Frontal cortex (tissue), 4 donors: ENCODE measurements around the gene BACE1-AS. TPM values are rescaled to one million over a fixed set of nuclear protein-coding genes. Genes with fewer than 3 reads are reported as not detected.
"Not testable (repeated sequence)": the region's sequence is repeated elsewhere in the genome, so short reads cannot be mapped to it uniquely, and the experiment has no call there.

Source experiments
- DNase-seq, 2 donors: peaks; one replicate each; pipeline ENCODE4 v3.0.0; 2012; ENCODE audit warnings: low spot score in 2 of 2
- FAIRE-seq: peaks from 2 replicates; lab custom pipeline; 2012; peaks lifted over from hg19 to GRCh38; lab: Jason Lieb, UNC
- total RNA-seq: library from RNA; depleted of rRNA; stranded (reverse); fragments of >200 nt; gene quantifications from one replicate; pipeline ENCODE4 v1.2.3, GENCODE V29; 2014
- donor health status: control.
- donor health status: control.
- donor health status: control.

BACE1-AS gene
- total RNA-seq = 3.7 TPM

DNA sequence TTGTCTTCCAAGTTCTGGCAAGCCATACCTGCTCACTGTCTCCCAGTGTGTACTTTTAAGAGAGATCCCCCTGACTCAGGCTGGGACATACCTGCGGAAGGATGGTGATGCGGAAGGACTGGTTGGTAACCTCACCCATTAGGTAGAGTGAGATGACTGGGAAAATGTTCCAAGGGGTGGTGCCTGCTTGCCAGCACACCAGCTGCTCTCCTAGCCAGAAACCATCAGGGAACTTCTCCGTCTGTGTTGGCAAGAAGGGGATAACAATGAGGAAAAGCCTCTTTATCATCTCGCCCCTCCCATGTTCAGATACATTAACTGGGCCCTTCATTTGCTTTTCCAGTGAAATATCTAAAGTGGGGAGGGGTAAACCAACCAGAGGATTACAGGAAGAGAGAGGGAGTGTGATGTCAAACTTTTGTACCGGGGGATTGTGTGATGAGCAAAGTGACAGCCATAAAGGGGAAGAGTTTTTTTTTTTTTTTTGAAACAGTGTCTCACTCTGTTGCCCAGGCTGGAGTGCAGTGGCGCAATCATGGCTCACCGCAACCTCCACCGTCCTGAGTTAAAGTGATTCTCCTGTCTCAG is at the start of gene BACE1-AS:
Gene BACE1-AS (plus strand): TSS at position 538 of the 588 bp plus-strand sequence.
- no peak for DNase-seq
- FAIRE-seq = no peak

DNA sequence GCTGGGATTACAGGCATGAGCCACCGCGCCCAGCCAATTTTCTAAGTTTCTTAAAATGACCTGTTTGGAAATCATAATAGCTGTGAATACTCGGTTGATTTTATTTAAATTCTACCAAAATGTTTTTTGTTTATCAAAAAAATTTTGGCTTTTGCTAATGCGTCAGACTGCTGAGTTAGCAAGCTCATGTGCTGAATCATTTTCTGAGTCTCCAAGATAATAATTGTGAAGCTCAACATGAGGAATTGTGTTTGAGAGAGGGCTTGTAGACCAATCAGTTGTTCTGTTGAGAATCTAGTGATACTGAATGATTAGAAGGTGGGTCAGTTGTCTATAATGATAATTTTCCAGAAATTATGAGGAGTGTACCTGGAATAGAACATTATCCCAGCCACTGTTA is 42.8 kb upstream of the BACE1-AS start:
- FAIRE-seq (no peak), DNase-seq (no peak)

DNA sequence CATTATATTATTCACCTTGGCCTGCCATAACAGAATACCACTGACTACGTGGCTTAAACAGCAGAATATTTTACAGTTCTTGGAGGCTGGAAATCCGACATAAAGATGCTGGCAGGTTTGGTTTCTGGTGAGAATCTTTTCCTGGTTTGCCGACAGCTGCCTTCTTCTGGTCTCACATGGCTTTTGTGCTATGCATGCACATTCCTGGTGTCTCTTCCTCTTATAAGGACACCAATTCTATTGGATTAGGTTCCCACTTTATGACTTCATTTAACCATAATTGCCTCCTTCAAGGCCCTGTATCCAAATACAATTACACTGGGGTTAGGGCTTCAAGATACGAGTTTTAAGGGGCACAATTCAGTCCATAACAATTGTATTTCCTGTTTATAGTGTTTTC is 41.6 kb upstream of the BACE1-AS start:
- FAIRE-seq = no peak
- no peak for DNase-seq

DNA sequence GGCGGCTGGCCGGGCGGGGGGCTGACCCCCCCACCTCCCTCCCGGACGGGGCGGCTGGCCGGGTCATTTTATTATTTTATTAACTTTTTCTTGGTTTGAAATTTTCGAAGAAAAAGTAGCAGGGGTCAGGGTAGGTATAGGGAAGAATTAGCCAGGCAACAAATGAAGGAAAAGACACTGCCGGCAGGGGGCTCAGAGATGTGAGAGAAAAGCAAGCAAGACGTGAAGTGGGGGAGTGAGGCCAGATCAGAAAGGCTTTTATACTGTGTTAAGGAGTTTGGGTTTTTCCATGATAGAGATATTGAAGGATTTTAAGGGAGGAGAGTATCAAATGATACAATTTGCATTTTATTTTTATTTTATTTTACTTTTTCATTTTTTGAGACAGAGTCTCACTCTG is 39.6 kb upstream of the BACE1-AS start:
- FAIRE-seq (no peak), DNase-seq (no peak)

DNA sequence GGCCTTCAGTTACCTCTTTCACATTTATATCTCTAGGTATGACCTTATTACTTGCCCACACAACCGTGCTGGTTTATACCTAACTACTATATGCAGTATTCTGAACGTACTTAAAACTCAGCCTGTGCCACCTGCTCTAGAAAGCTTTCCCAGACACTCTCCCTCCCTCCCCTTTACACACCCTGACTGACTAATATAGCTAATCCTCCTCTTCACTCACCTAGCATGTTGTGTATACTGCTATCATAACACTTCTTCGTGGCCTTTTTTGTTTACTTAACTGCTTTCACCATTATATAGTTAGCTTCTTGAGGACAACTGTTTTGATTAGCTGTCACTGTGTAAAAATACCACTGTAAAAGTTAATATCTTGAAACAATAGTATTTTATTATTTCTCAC is 35.2 kb upstream of the BACE1-AS start:
- FAIRE-seq (no peak), DNase-seq (no peak)

DNA sequence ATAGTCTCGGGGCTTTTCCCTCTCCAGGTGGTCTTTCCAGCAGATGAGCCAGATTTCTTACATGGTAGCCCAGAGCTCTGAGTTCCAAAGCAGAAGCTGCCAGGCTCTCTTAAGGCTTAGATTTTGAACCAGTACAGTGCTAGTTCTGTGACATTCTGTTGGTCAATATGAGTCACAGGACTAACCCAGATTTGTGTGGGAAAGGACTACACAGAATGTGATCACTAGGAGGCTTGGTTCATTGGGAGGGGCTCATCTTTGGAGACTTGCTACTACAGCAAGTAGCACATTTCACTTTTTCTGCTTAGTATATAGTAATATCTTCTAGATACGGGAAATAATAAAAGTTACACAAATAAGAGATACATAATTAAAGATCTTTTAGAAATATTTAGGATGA is 34.6 kb upstream of the BACE1-AS start:
- FAIRE-seq = no peak
- DNase-seq = no peak

DNA sequence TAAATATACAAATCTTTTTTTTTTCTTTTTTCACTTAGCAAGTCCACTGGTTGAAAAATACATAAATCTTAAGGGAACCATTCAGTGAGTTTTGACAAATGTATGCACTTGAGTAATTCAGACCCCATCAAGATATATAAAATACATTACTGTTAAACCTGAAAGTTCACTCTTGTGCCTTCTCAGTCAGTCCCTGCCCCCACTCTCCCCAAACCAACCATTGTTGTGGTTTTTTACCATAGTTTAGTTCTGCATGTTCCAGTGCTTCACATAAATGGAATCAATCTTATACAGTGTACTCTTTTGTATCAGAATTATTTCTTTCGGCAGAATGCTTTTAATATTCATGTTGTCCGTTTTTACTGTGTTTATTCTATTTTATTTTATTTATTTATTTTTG is 32.6 kb upstream of the BACE1-AS start:
- FAIRE-seq (no peak), DNase-seq (no peak)

DNA sequence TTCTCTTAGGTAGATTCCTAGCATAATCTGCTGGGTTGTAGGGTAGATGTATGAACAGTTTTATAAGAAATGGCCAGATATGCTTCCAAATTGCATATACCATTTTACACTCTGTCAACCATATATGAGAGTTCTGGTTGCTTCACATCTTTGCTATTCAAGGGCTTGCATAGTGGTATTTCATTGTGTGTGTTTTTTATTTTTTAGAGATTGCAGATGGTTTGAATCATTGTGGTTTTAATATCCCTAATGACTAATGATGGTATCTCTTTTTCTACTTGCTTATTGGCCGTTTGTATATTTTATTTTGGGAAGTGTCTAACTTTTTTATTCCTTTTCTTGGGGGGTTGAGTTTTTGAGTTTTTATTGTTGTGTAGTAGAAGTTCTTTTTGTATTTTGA is 31.7 kb upstream of the BACE1-AS start:
- DNase-seq = no peak
- FAIRE-seq = peak; percentile 31

DNA sequence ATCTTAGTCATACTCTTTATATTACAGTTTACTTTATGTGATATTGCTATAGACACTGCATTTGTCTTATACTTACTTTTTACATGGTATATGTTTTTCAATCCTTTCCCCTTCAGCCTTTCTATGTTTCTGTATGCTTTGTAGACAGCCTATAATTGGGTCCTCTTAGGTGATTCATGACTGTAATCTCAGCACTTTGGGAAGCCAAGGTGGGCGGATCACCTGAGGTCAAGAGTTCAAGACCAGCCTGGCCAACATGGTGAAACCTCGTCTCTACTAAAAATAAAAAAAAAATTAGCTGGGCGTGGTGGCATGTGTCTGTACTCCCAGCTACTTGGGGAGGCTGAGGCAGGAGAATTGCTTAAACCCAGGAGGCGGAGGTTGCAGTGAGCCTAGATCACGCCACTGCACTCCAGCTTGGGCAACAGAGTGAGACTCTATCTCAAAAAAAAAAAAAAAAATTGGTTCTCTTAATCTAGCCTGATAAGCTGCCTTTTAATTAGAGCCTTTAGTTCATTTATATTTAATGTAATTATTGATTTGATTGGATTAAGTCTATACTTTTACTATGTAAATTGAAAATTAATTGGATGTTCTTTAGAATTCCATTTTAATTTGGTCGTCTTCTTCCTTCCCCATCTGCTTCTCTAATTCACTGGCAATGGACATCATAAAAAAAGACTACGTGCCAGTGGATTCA is 26.4 kb upstream of the BACE1-AS start:
- FAIRE-seq, DNase-seq: not testable (repeated sequence)

DNA sequence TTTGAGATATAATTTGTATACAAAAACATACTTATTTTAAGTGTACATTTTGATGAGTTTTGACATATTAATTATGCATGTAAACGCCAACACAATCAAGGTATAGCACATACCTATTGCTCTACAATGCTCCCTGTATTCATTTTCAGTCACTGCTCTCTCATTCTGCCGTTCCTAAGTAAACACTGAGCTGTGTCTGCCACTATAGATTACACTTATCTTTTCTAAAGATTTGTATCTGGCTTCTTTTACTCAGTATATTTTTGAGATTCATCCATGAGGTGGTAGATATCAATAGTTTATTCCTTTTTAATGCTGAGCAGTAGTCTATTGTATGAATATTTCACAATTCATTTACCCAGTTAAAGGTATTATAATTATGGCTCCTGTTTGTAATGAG is 25.4 kb upstream of the BACE1-AS start:
- DNase-seq = no peak
- no peak for FAIRE-seq

DNA sequence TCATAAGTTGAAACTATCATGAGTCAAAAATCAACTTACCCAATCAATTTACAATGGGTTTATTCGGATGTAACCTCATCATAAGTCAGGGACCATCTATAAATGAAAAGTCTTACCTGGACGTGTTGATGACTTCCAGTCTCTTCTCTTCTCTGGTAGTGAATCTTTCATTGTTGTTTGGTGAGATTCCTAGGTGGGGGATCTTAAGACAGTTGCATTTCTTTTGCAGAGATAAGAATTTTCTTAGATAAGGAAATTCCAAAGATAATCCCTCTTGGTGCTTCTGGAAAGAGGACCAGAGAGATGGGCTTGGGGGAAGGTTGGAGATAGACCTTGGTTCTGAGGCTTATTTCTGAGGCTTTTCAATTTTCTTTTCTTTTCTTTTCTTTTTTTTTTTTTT is 21.3 kb upstream of the BACE1-AS start:
- DNase-seq = no peak
- FAIRE-seq = no peak

DNA sequence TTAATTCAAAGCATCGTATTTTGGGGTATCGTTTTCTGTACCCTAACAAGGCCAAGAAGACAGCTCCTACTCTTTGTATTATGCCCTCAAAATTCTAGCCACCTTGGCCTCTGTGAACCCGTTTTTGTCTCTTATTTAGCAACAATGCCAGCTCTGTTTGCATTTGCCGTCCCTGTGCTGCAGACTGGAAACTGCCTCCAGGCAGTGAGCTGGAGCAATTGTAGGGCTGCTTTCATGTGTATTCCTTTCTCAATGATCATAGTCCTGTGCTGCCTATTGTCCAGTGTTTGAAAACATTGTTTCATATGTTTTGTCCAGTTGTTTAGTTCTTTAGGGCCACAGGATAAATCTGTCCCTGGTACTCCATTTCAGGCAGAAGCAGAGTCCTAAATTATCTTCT is 19.9 kb upstream of the BACE1-AS start:
- FAIRE-seq = no peak

DNA sequence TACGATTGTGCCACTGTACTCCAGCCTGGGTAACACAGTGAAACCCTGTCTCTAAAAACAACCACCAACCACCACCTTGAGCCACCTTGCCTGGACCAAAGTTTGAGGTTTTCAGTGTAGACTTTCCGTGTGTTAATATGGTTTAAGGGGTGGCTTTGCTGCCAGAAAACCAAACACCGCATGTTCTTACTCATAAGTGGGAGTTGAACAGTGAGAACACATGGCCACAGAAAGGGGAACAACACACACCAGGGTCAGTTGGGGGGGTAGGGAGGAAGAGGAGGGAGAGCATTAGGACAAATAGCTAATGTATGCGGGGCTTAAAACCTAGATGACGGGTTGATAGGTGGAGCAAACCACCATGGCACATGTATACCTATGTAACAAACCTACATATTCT is 19.0 kb upstream of the BACE1-AS start:
- not testable (repeated sequence) for FAIRE-seq, DNase-seq

More for the DNA sequence above, 19.9 kb upstream of the BACE1-AS start:
- no peak for DNase-seq

DNA sequence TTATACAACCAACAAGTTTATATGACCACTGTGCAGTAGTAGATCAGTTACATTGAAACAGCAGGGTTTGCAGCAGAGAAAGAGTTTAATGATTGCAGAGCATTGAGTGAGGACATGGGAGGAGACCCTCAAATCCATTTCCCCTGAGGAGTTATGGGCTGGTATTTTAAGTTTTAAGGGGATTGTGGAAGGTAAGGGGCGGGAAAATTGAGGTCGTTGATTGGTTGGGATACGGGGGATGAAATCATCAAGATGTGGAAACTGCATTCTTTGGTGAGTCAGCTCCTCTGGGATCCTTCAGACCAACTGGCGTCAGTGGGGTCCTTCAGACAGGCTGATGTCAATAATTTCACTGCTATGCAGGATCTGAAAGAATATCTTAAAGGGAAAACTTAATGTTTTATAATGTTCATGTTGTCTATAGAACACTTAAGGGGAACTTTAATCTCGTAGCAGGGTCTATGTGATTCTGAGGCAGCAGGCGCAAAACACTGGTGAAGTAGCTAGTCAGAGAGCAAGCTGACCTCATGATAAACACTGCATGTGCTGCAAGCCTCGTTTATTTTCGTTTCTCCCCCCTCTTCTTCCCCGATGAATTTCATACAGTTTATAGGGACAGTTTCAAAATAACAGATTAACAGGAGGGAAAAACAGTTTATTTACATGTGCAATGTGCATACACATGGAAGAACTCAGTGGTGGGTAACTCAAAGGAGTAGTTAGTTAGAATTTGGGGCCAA is 17.4 kb upstream of the BACE1-AS start:
- FAIRE-seq = no peak
- no peak for DNase-seq

DNA sequence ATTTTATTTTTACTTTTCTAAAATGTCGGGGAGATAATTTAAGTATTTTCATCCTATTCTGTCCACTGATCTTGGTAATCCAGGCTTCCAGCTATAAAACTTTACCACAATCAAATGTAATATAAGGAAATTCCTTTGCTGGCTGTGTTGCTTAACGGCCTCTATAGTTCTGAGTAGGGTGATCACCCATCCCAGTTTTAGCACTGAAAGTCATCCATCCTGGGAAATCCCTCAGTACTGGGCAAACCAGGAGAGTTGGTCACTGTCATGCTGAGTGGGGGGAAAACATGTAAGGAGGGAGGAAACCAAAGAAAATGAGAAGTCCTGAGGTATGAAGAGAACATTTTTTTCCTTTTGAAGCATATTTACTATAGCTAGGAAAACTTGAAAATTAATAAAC is 12.8 kb upstream of the BACE1-AS start:
- FAIRE-seq = no peak

DNA sequence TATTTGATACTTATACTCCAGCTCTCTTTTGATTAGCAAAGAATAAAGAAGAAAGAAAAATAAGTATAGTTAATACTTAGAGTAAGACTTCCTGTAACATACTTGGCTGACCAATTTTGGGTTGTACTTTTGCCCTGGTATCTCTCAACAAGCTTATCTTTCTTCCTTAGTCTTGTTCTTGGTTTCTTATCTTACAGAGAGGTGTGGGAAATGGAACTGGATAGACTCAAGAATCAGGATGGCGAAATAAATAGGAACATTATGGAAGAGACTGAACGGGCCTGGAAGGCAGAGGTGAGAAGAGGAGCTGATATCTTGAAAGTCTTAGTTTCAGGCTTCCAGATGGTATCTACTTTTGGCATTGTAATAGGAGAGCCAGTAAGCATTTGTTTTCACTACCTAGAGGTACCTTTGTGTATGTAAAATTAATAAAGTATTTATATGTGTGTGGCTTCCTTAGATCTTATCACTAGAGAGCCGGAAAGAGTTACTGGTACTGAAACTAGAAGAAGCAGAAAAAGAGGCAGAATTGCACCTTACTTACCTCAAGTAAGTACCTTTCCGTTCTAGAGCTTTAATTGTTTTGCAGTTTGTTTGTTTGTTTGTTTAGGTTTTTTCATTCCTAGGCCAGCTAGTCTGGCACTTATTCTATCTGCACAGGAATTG is 11.3 kb upstream of the BACE1-AS start:
- no peak for FAIRE-seq
- no peak for DNase-seq

More for the DNA sequence above, 12.8 kb upstream of the BACE1-AS start:
- no peak for DNase-seq

DNA sequence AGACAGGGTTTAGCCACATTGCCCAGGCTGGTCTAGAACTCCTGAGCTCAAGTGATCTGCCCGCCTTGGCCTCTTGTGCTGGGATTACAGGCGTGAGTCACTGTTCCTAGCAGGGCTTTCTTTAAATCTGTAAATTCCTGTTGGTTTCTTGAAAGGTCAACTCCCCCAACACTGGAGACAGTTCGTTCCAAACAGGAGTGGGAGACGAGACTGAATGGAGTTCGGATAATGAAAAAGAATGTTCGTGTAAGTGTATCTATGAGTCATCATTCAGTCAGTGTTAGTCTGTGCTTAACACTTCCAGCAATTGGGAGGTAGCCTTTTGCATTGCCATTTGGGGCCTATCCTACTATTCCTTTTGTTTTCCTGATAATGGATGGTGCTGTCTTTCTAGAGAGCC is 10.0 kb upstream of the BACE1-AS start:
- DNase-seq (no peak), FAIRE-seq (no peak)

DNA sequence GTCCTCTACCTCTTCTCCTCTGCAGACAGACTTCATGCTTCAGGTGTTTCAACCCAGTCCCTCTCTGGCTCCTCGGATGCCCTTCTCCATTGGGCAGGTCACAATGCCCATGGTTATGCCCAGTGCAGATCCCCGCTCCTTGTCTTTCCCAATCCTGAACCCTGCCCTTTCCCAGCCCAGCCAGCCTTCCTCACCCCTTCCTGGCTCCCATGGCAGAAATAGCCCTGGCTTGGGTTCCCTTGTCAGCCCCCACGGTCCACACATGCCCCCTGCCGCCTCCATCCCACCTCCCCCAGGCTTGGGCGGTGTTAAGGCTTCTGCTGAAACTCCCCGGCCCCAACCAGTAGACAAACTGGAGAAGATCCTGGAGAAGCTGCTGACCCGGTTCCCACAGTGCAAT is 9.3 kb upstream of the BACE1-AS start:
- DNase-seq (no peak), FAIRE-seq (no peak)

DNA sequence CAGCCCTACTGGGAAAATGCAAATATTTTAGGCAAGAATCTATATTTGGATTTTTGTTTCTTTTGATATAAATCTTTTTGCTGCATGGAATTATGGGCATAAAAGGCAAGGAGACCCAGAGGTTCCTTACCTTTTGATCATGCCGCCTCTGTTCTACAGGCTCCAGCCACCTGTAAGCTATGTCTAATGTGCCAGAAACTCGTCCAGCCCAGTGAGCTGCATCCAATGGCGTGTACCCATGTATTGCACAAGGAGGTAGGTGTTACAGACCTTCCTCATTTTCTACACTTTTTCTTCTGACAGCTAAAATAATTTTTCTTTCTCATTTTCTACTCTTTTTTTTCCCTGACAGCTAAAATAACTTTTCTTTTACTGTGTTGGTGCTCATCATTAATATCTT is 8.2 kb upstream of the BACE1-AS start:
- DNase-seq = no peak
- no peak for FAIRE-seq

DNA sequence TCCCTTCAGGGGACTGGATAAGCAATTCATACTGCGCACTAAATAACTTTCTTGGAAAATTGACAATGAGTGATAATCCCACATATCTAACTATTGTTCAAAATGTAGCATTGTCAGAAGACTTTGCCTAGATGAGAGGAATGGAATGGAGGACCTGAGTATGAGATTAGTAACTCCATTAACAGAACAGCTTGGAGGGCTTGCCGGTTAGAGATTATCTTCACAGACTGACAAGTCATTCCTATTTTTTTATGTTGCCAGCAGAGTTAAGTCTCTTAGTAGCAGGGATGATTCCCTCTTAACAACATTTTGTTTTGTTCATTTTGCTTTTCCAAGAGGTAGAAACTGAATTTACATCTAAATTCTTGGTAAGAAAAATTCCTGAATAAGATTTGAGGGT is 7.1 kb upstream of the BACE1-AS start:
- FAIRE-seq (no peak), DNase-seq (no peak)

DNA sequence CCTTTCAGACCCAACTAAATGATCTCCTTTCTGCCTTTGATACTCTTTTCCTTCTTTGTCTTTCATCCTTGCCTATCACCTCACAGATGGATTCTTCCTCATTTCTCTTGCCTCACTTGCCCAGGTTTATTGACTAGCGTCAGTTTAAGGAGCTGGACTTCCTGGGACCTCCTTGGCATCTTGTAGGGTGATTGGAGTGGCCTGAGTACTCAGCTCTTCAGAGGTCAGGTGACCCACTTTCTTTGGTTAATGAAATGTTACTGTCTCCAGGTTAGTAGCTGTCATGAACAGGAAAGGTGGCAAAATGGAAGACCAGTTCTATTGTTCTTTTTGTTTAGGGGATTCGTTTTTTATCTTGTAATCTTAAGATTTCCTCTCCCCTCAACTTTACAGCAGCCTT is 4.6 kb upstream of the BACE1-AS start:
- no peak for FAIRE-seq
- no peak for DNase-seq
